Measurements from ENCODE around the gene C9orf43. TPM values are rescaled to one million over a fixed set of nuclear protein-coding genes. Genes with fewer than 3 reads are reported as not detected.
"Not testable (repeated sequence)": the region's sequence is repeated elsewhere in the genome, so short reads cannot be mapped to it uniquely, and the experiment has no call there.

The C9orf43 gene
- total RNA-seq, 1 donor from 2014 or later: 0.80 TPM

GRCh38 chr9:113373256-113373655 is 37.3 kb upstream of the C9orf43 start:
- peaks cover 8% of the 10 kb centered on the region for H3K4me1 Mint-ChIP-seq (ENCODE audit: unreplicated experiment)
- H3K9me3 Mint-ChIP-seq: no peaks in the 10 kb centered on the region
- no peaks in the 10 kb centered on the region for H3K27me3 Mint-ChIP-seq
- TF ChIP-seq CTCF (conservative IDR thresholded peaks at IDR 0.05): no peak
- H3K4me3 Mint-ChIP-seq: peak overlapping the region; percentile 22
- H3K27ac Mint-ChIP-seq: peak overlapping the region; percentile 44
- H3K36me3 Mint-ChIP-seq: peaks cover 13% of the 10 kb centered on the region
- no peak for DNase-seq (ENCODE audit: extremely low spot score, unreplicated experiment)

GRCh38 chr9:113373676-113374392 is 36.7 kb upstream of the C9orf43 start:
- peaks cover 11% of the 10 kb centered on the region for H3K4me1 Mint-ChIP-seq (ENCODE audit: unreplicated experiment)
- no peak for TF ChIP-seq CTCF (conservative IDR thresholded peaks at IDR 0.05)
- H3K9me3 Mint-ChIP-seq: no peaks in the 10 kb centered on the region
- H3K4me3 Mint-ChIP-seq: peak overlapping the region; percentile 66
- H3K27me3 Mint-ChIP-seq: no peaks in the 10 kb centered on the region
- no peak for DNase-seq (ENCODE audit: extremely low spot score, unreplicated experiment)
- H3K27ac Mint-ChIP-seq: no peak overlapping the region
- H3K36me3 Mint-ChIP-seq: peaks cover 10% of the 10 kb centered on the region

- peak overlapping the region; percentile 86 for H3K27ac Mint-ChIP-seq
- H3K9me3 Mint-ChIP-seq: no peaks in the 10 kb centered on the region
- no peaks in the 10 kb centered on the region for H3K27me3 Mint-ChIP-seq
- DNase-seq (ENCODE audit: extremely low spot score, unreplicated experiment): no peak
- peaks cover 10% of the 10 kb centered on the region for H3K36me3 Mint-ChIP-seq
- peaks cover 22% of the 10 kb centered on the region for H3K4me1 Mint-ChIP-seq (ENCODE audit: unreplicated experiment)
- TF ChIP-seq CTCF (conservative IDR thresholded peaks at IDR 0.05): no peak
- H3K4me3 Mint-ChIP-seq: peak overlapping the region; percentile 89
Measured at GRCh38 chr9:113375057-113376023, 35.2 kb upstream of the C9orf43 start.

GRCh38 chr9:113376634-113377567 is 33.6 kb upstream of the C9orf43 start, which contains the start of gene HDHD3:
TSS of gene HDHD3 (minus strand) at chr9:113376986. CDS start at chr9:113374354, 2,632 bp downstream.
- peak within 1 kb of the TSS; percentile 89 for H3K4me3 Mint-ChIP-seq
- H3K27ac Mint-ChIP-seq: peak within 1 kb of the TSS; percentile 86
- no peaks in the 10 kb centered on the region for H3K9me3 Mint-ChIP-seq
- TF ChIP-seq CTCF (conservative IDR thresholded peaks at IDR 0.05): peak; percentile 15
- peaks cover 23% of the 10 kb centered on the region for H3K4me1 Mint-ChIP-seq (ENCODE audit: unreplicated experiment)
- peaks cover 10% of the 10 kb centered on the region for H3K36me3 Mint-ChIP-seq
- peak; percentile 82 for DNase-seq (ENCODE audit: extremely low spot score, unreplicated experiment)
- H3K27me3 Mint-ChIP-seq: no peaks in the 10 kb centered on the region

- Mint-ChIP-seq H3K4me1 (ENCODE audit: unreplicated experiment) (peaks cover 29% of the 10 kb centered on the region), H3K27ac (peak overlapping the region; percentile 91), H3K4me3 (peak overlapping the region; percentile 40)
- not testable (repeated sequence) for H3K9me3 Mint-ChIP-seq; H3K27me3 Mint-ChIP-seq; DNase-seq (ENCODE audit: extremely low spot score, unreplicated experiment); H3K36me3 Mint-ChIP-seq
Measured at GRCh38 chr9:113379094-113379828, 31.3 kb upstream of the C9orf43 start.

GRCh38 chr9:113379829-113380210 is 30.7 kb upstream of the C9orf43 start:
- Mint-ChIP-seq H3K4me3 (peak overlapping the region; percentile 1), H3K4me1 (ENCODE audit: unreplicated experiment) (peaks cover 29% of the 10 kb centered on the region), H3K27ac (peak overlapping the region; percentile 91)
- not testable (repeated sequence) for H3K27me3 Mint-ChIP-seq; DNase-seq (ENCODE audit: extremely low spot score, unreplicated experiment); H3K9me3 Mint-ChIP-seq; H3K36me3 Mint-ChIP-seq
